Ascending aorta (tissue), 2 donors: ENCODE measurements around the gene PGPEP1. TPM values are rescaled to one million over a fixed set of nuclear protein-coding genes. Genes with fewer than 3 reads are reported as not detected.
A peak's percentile ranks its signal among the peaks of the same experiment; 100 is the strongest.
"Not testable (repeated sequence)": the region's sequence is repeated elsewhere in the genome, so short reads cannot be mapped to it uniquely, and the experiment has no call there.

Source experiments
- DNase-seq, 2 donors: peaks; one replicate each; pipeline ENCODE4 v3.0.0-alpha.2; 2019; ENCODE audit warnings: low spot score in 2 of 2
- H3K27ac ChIP-seq, 2 donors: fragments of 200-600 bp; sonication (generic); one replicate each; pipeline ENCODE4 v1.5.1; 2016 to 2017; ENCODE audit warnings: mild to moderate bottlenecking in 1 of 2
- H3K27me3 ChIP-seq: fragments of 200-600 bp; sonication (generic); one replicate; pipeline ENCODE4 v1.5.1; 2017
- H3K36me3 ChIP-seq, 2 donors: fragments of 200-600 bp; sonication (generic); one replicate each; pipeline ENCODE4 v1.5.1; 2016
- H3K4me1 ChIP-seq, 2 donors: fragments of 200-600 bp; sonication (generic); one replicate each; pipeline ENCODE4 v1.5.1; 2016 to 2017; ENCODE audit warnings: mild to moderate bottlenecking in 1 of 2
- H3K4me3 ChIP-seq, 2 donors: fragments of 200-600 bp; sonication (generic); one replicate each; pipeline ENCODE4 v1.5.1; 2016 to 2017; ENCODE audit warnings: mild to moderate bottlenecking in 1 of 2
- H3K9me3 ChIP-seq, 2 donors: fragments of 200-600 bp; sonication (generic); one replicate each; pipeline ENCODE4 v1.5.1; 2016
- CTCF ChIP-seq, 3 experiments: fragments of 200-600 bp in 2 of 3; fragments of 450-650 bp in 1 of 3; sonication (generic) in 2 of 3; IDR thresholded peaks; one replicate each; pipeline ENCODE4 v1.5.1; 2016 to 2019; ENCODE audit warnings: antibody characterized with exemption in 3 of 3, mild to moderate bottlenecking in 1 of 3, moderate library complexity in 1 of 3
- intact Hi-C: fragments of 100-400 bp; cut with DNase I; formaldehyde crosslinking; loops from one replicate; pipeline ENCODE4 v1.15.1; 2023
- total RNA-seq: library from RNA; depleted of rRNA; stranded (reverse); fragments of >200 nt; gene quantifications from one replicate; pipeline ENCODE4 v1.1.0, GENCODE V29; 2016

The PGPEP1 gene
- total RNA-seq, 1 donor from 2014 or later: 14.8 TPM

GRCh38 chr19:18353378-18354005 is 13.1 kb downstream of the PGPEP1 start:
- TF ChIP-seq CTCF (IDR thresholded peaks at IDR 0.05): no peak
- no peaks in the 10 kb centered on the region for H3K27me3 ChIP-seq
- DNase-seq: no peak
- H3K4me3 ChIP-seq: no peak overlapping the region
- no peaks in the 10 kb centered on the region for H3K4me1 ChIP-seq
- peaks cover 12 to 23% of the 10 kb centered on the region in 2 donors for H3K36me3 ChIP-seq
- no peak overlapping the region for H3K27ac ChIP-seq
- no peaks in the 10 kb centered on the region for H3K9me3 ChIP-seq
- intact Hi-C loops: no loop called here

GRCh38 chr19:18354743-18355142 is 14.3 kb downstream of the PGPEP1 start:
- H3K4me3 ChIP-seq, DNase-seq, H3K4me1 ChIP-seq, H3K27ac ChIP-seq, H3K27me3 ChIP-seq, H3K9me3 ChIP-seq, intact Hi-C loops: not testable (repeated sequence)
- H3K36me3 ChIP-seq: peaks cover 25 to 29% of the 10 kb centered on the region in 2 donors

- Histone ChIP-seq H3K9me3 (no peaks in the 10 kb centered on the region), H3K4me3 (no peak overlapping the region), H3K27ac (no peak overlapping the region), H3K27me3 (no peaks in the 10 kb centered on the region), H3K4me1 (no peaks in the 10 kb centered on the region), H3K36me3 (peaks cover 28 to 44% of the 10 kb centered on the region in 2 donors)
- no peak for TF ChIP-seq CTCF (IDR thresholded peaks at IDR 0.05)
- DNase-seq: no peak
- intact Hi-C loops: no loop called here
Measured at GRCh38 chr19:18357041-18357440, 16.6 kb downstream of the PGPEP1 start.

- H3K9me3 ChIP-seq: no peaks in the 10 kb centered on the region
- H3K36me3 ChIP-seq: peaks cover 25 to 47% of the 10 kb centered on the region in 2 donors
- H3K27ac ChIP-seq: no peak overlapping the region
- H3K4me1 ChIP-seq: peaks cover 5 to 16% of the 10 kb centered on the region in 2 donors
- no peak overlapping the region for H3K4me3 ChIP-seq
- intact Hi-C loops: no loop called here
- no peak for DNase-seq
- no peak for TF ChIP-seq CTCF (IDR thresholded peaks at IDR 0.05)
- no peaks in the 10 kb centered on the region for H3K27me3 ChIP-seq
Measured at GRCh38 chr19:18361646-18362045, 21.2 kb downstream of the PGPEP1 start.

- intact Hi-C loops: no loop called here
- no peak overlapping the region for H3K4me3 ChIP-seq
- peaks cover 18 to 33% of the 10 kb centered on the region in 2 donors for H3K36me3 ChIP-seq
- H3K27me3 ChIP-seq: no peaks in the 10 kb centered on the region
- no peak for DNase-seq
- TF ChIP-seq CTCF (IDR thresholded peaks at IDR 0.05): no peak
- peak overlapping the region; percentile 81 to 85 for H3K27ac ChIP-seq
- H3K4me1 ChIP-seq: peaks cover 5 to 16% of the 10 kb centered on the region in 2 donors
- H3K9me3 ChIP-seq: no peaks in the 10 kb centered on the region
Measured at GRCh38 chr19:18362934-18363542, 22.6 kb downstream of the PGPEP1 start.

GRCh38 chr19:18363787-18364186 is 23.4 kb downstream of the PGPEP1 start:
- H3K9me3 ChIP-seq: no peaks in the 10 kb centered on the region
- no peak for TF ChIP-seq CTCF (IDR thresholded peaks at IDR 0.05)
- intact Hi-C loops: loop anchor here (2.0 kb wide), 1 partner anchor 25 kb away; no protein-coding TSS in a partner anchor
- H3K27ac ChIP-seq: peak overlapping the region; percentile 81 to 85
- H3K36me3 ChIP-seq: peaks cover 13 to 26% of the 10 kb centered on the region in 2 donors
- peaks cover 5 to 16% of the 10 kb centered on the region in 2 donors for H3K4me1 ChIP-seq
- DNase-seq: no peak
- no peak overlapping the region for H3K4me3 ChIP-seq
- H3K27me3 ChIP-seq: no peaks in the 10 kb centered on the region

GRCh38 chr19:18364277-18364825 is 24.0 kb downstream of the PGPEP1 start:
- H3K4me3 ChIP-seq: peak overlapping the region in 1 of 2 donors; percentile 2
- not testable (repeated sequence) for H3K9me3 ChIP-seq, H3K27me3 ChIP-seq, DNase-seq
- peaks cover 7 to 25% of the 10 kb centered on the region in 2 donors for H3K36me3 ChIP-seq
- peaks cover 5 to 16% of the 10 kb centered on the region in 2 donors for H3K4me1 ChIP-seq
- H3K27ac ChIP-seq: peak overlapping the region; percentile 81 to 85
- intact Hi-C loops: loop anchor here (2.0 kb wide), 1 partner anchor 24 kb away; no protein-coding TSS in a partner anchor
